ENCODE results near the gene ZNF784.

Gene ZNF784

GRCh38 chr19:55656988-55657747 lies 32.8 kb upstream of the ZNF784 start:
- in situ Hi-C loops (cut with MboI; ENCODE audit: low sequenced_read_pairs) = no loop called here

- in situ Hi-C loops (cut with MboI; ENCODE audit: low sequenced_read_pairs) = no loop called here
These were observed 32.2 kb upstream of the ZNF784 start for GRCh38 chr19:55656552-55656951.

GRCh38 chr19:55655648-55656040 lies 31.3 kb upstream of the ZNF784 start:
- in situ Hi-C loops (cut with MboI; ENCODE audit: low sequenced_read_pairs) = no loop called here

GRCh38 chr19:55654868-55655647 lies 30.7 kb upstream of the ZNF784 start, which contains the start of gene U2AF2:
TSS of gene U2AF2 (plus strand) at chr19:55655035. CDS start at chr19:55655105, 70 bp downstream.
- in situ Hi-C loops (cut with MboI; ENCODE audit: low sequenced_read_pairs) = no loop called here

- in situ Hi-C loops (cut with MboI; ENCODE audit: low sequenced_read_pairs) = no loop called here
These were observed 30.0 kb upstream of the ZNF784 start for GRCh38 chr19:55654323-55654867.

GRCh38 chr19:55653651-55654322 lies 29.4 kb upstream of the ZNF784 start:
- in situ Hi-C loops (cut with MboI; ENCODE audit: low sequenced_read_pairs) = no loop called here

GRCh38 chr19:55652311-55653128 lies 28.2 kb upstream of the ZNF784 start:
- in situ Hi-C loops (cut with MboI; ENCODE audit: low sequenced_read_pairs) = no loop called here

- in situ Hi-C loops (cut with MboI; ENCODE audit: low sequenced_read_pairs) = no loop called here
These were observed 26.9 kb upstream of the ZNF784 start for GRCh38 chr19:55651236-55651635.

GRCh38 chr19:55650602-55651230 lies 26.4 kb upstream of the ZNF784 start:
- in situ Hi-C loops (cut with MboI; ENCODE audit: low sequenced_read_pairs) = no loop called here

- in situ Hi-C loops (cut with MboI; ENCODE audit: low sequenced_read_pairs) = no loop called here
These were observed 25.8 kb upstream of the ZNF784 start for GRCh38 chr19:55650126-55650557.

- in situ Hi-C loops (cut with MboI; ENCODE audit: low sequenced_read_pairs) = no loop called here
These were observed 25.1 kb upstream of the ZNF784 start for GRCh38 chr19:55649268-55650125.

GRCh38 chr19:55648585-55649267 lies 24.4 kb upstream of the ZNF784 start:
- in situ Hi-C loops (cut with MboI; ENCODE audit: low sequenced_read_pairs) = no loop called here

GRCh38 chr19:55647732-55648584 lies 23.6 kb upstream of the ZNF784 start, which contains the start of gene CCDC106:
TSS of gene CCDC106 (plus strand) at chr19:55648212. CDS start at chr19:55649047, 835 bp downstream.
- in situ Hi-C loops (cut with MboI; ENCODE audit: low sequenced_read_pairs) = no loop called here

GRCh38 chr19:55646889-55647731 lies 22.7 kb upstream of the ZNF784 start:
- in situ Hi-C loops (cut with MboI; ENCODE audit: low sequenced_read_pairs) = no loop called here

GRCh38 chr19:55645512-55645881 lies 21.1 kb upstream of the ZNF784 start:
- in situ Hi-C loops (cut with MboI; ENCODE audit: low sequenced_read_pairs) = no loop called here

GRCh38 chr19:55644842-55645511 lies 20.6 kb upstream of the ZNF784 start:
- in situ Hi-C loops (cut with MboI; ENCODE audit: low sequenced_read_pairs) = no loop called here
